Measurements from ENCODE around the gene GK2. TPM values are rescaled to one million over a fixed set of nuclear protein-coding genes. Genes with fewer than 3 reads are reported as not detected.

The GK2 gene
- total RNA-seq, 1 donor from 2014 or later, result not detected

DNA sequence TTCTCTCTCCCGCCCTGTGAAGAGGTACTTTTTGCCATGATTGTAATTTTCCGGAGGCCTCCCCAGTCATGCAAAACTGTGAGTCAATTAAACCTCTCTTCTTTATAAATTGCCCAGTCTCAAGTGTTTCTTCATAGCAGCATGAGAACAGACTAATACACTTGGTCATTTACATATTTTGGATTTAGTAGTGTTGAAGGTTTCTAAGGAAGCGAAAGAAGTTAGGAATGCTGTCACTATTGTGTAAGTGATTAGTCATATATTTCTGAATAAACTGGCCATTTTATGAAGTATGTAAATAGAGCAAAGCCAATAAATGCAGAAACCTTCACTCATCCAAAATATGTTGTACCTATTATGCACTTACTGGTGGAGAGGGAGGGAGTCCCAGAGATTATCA, 34.4 kb upstream of the GK2 start:
- no peaks in the 10 kb centered on the region for H3K36me3 Mint-ChIP-seq (ENCODE audit: low read depth)
- no peak overlapping the region for H3K4me3 Mint-ChIP-seq
- H3K27ac Mint-ChIP-seq (ENCODE audit: unreplicated experiment), result no peak overlapping the region
- DNase-seq (ENCODE audit: low read depth, low spot score), result no peak
- no peaks in the 10 kb centered on the region for H3K9me3 Mint-ChIP-seq
- no peaks in the 10 kb centered on the region for H3K4me1 Mint-ChIP-seq
- TF ChIP-seq, protein P1, sequence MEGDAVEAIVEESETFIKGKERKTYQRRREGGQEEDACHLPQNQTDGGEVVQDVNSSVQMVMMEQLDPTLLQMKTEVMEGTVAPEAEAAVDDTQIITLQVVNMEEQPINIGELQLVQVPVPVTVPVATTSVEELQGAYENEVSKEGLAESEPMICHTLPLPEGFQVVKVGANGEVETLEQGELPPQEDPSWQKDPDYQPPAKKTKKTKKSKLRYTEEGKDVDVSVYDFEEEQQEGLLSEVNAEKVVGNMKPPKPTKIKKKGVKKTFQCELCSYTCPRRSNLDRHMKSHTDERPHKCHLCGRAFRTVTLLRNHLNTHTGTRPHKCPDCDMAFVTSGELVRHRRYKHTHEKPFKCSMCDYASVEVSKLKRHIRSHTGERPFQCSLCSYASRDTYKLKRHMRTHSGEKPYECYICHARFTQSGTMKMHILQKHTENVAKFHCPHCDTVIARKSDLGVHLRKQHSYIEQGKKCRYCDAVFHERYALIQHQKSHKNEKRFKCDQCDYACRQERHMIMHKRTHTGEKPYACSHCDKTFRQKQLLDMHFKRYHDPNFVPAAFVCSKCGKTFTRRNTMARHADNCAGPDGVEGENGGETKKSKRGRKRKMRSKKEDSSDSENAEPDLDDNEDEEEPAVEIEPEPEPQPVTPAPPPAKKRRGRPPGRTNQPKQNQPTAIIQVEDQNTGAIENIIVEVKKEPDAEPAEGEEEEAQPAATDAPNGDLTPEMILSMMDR (conservative IDR thresholded peaks at IDR 0.05), result no peak
- peaks cover 3% of the 10 kb centered on the region for H3K27me3 Mint-ChIP-seq (ENCODE audit: low read depth)

DNA sequence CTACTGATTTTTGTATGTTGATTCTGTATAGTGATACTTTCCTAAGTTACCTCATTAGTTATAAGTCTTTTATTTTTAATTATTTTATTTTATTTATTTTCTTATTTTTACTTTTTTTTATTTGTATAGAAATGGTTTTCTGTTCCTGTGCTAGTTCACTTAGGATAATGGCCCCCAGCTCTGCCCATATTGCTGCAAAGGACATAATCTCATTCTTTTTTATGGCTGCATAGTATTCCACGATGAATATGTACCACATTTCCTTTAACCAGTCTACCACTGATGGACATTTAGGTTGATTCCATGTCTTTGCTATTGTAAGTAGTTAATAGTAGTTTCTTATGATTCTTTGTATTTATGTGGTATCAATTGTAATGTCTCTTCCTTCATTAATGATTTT, 31.5 kb upstream of the GK2 start:
- no peaks in the 10 kb centered on the region for H3K4me1 Mint-ChIP-seq
- H3K27me3 Mint-ChIP-seq (ENCODE audit: low read depth), result peaks cover 3% of the 10 kb centered on the region
- no peak overlapping the region for H3K4me3 Mint-ChIP-seq
- TF ChIP-seq, protein P1 (conservative IDR thresholded peaks at IDR 0.05), result no peak
- no peak overlapping the region for H3K27ac Mint-ChIP-seq (ENCODE audit: unreplicated experiment)
- H3K9me3 Mint-ChIP-seq, result no peaks in the 10 kb centered on the region
- no peak for DNase-seq (ENCODE audit: low read depth, low spot score)
- H3K36me3 Mint-ChIP-seq (ENCODE audit: low read depth), result no peaks in the 10 kb centered on the region

DNA sequence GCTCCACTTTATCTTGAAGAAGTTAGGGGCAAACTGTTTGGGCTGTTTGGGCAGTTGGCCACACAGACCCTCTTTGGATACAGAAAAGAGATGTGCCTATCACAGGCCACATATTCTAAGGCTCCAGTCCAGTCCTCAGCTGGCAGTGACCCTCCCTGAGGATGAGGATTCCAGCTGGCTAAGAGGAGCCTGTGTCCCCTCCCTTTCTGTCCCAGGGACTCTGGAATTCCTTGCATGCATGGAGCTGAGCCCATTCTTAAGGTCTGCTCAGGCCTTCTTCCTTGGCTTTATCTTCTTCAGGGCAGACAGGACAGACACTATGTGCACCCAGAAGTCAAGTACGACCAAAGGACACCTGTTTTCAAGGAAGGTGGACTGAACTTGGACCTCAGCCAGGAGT, 23.8 kb upstream of the GK2 start:
- no peaks in the 10 kb centered on the region for H3K9me3 Mint-ChIP-seq
- no peaks in the 10 kb centered on the region for H3K27me3 Mint-ChIP-seq (ENCODE audit: low read depth)
- no peaks in the 10 kb centered on the region for H3K4me1 Mint-ChIP-seq
- TF ChIP-seq, protein P1 (conservative IDR thresholded peaks at IDR 0.05), result no peak
- no peak overlapping the region for H3K27ac Mint-ChIP-seq (ENCODE audit: unreplicated experiment)
- no peak overlapping the region for H3K4me3 Mint-ChIP-seq
- no peak for DNase-seq (ENCODE audit: low read depth, low spot score)
- H3K36me3 Mint-ChIP-seq (ENCODE audit: low read depth), result no peaks in the 10 kb centered on the region

DNA sequence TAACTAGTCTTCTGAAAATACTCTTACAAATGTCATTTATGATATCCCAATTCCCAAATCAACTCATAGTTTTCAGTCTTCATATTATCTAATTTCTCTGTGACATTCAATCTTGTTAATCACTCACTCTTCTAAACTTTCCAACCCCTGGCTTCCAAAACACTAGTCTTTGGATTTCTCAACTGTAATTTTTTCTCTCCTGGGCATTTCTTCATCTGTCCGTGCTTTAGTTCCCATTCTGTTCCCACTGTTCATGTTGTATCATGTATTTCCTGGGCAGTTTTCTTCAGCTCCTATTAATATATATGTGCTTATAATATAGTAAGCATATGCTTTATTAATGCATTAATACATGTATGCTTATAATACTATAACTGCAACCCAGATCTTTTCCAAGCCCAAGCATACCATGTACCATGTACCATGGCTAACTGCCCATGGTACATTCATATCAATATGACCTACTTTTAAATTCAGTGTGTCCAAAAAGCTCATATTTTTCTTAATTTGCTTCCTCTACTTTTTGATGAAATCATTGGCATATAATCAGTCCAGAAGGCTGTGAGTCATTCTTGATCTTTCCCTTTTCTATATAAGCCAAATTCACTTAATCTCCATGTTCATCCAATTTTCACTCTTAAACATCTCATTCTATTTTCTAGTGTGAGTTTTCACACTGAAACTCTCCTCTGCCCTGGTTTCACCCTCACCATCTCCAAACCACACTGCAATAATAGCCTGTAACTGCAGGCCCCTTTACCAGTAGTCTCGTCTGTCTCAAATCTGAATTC, 21.3 kb upstream of the GK2 start:
- TF ChIP-seq, protein P1 (conservative IDR thresholded peaks at IDR 0.05), result no peak
- no peaks in the 10 kb centered on the region for H3K27me3 Mint-ChIP-seq (ENCODE audit: low read depth)
- H3K27ac Mint-ChIP-seq (ENCODE audit: unreplicated experiment), result no peak overlapping the region
- H3K9me3 Mint-ChIP-seq, result no peaks in the 10 kb centered on the region
- H3K4me1 Mint-ChIP-seq, result no peaks in the 10 kb centered on the region
- no peak overlapping the region for H3K4me3 Mint-ChIP-seq
- no peaks in the 10 kb centered on the region for H3K36me3 Mint-ChIP-seq (ENCODE audit: low read depth)
- DNase-seq (ENCODE audit: low read depth, low spot score), result no peak

DNA sequence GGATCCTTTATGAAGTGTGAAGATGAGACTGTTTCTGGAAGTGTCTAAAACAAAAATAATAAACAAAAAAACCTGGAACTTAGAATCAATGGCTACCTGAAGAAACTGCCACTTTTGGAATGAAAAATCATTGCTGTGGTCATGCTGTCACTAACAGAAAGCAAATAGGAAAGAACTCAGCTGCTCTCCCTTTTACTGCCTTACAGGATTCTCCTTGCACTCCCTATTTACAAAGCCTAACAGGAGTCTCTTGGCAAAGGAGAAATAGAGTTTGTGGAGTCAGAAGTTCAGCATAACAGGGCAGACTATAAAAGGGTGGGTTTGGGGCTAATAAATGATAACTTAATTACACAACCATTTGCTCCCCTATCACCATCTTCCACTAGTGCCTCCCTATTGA, 19.0 kb upstream of the GK2 start:
- Mint-ChIP-seq H3K9me3 (no peaks in the 10 kb centered on the region), H3K4me1 (no peaks in the 10 kb centered on the region), H3K4me3 (no peak overlapping the region), H3K27me3 (ENCODE audit: low read depth) (no peaks in the 10 kb centered on the region), H3K27ac (ENCODE audit: unreplicated experiment) (no peak overlapping the region), H3K36me3 (ENCODE audit: low read depth) (no peaks in the 10 kb centered on the region)
- no peak for DNase-seq (ENCODE audit: low read depth, low spot score)
- TF ChIP-seq, protein P1 (conservative IDR thresholded peaks at IDR 0.05), result no peak

Measured in neural crest cell (in vitro differentiated cells).